ENCODE results near the gene HTR4.

DNA sequence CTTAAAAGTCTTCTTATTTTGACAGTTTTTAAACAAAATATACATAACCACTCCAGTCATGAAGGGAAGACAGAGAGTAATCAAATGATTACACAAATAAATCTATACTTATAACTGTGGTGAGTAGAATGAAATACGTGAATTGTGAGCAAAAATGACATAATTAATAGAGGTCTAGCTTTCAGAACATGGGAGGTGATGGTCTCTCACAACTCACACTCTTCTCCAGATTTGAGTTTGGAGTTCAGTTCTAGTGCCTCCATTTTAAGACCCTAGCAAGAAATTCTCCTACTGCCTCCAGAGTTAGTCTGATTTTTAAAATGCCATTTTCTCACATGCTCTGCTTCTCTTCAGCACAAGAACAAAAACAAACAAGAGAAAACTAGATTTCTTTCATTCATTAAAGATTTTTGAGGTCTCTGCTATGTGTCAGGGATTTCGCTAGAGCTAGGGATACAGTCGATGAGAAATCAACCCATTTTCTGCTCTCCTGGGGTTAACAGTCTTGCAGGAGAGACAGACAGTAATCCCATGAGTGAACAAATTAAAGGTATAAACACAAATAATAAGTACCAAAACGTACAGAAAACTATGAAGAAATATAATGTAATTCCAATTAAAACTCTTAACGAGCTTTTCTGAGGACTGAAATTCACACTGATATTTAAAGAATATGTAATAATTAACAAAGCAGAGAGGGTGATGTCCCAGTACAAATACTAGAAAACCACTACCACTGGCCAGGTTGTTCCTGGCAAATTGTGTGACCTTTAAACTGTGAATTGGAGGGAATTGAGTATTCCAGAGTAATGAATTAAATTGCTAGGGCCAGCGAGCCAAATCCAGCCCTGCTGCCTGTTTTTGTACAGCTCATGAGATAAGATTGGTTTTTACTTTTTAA is 27.1 kb upstream of the HTR4 start:
- TF ChIP-seq POLR2A (IDR thresholded peaks at IDR 0.05) = no peak
- TF ChIP-seq, protein P1, sequence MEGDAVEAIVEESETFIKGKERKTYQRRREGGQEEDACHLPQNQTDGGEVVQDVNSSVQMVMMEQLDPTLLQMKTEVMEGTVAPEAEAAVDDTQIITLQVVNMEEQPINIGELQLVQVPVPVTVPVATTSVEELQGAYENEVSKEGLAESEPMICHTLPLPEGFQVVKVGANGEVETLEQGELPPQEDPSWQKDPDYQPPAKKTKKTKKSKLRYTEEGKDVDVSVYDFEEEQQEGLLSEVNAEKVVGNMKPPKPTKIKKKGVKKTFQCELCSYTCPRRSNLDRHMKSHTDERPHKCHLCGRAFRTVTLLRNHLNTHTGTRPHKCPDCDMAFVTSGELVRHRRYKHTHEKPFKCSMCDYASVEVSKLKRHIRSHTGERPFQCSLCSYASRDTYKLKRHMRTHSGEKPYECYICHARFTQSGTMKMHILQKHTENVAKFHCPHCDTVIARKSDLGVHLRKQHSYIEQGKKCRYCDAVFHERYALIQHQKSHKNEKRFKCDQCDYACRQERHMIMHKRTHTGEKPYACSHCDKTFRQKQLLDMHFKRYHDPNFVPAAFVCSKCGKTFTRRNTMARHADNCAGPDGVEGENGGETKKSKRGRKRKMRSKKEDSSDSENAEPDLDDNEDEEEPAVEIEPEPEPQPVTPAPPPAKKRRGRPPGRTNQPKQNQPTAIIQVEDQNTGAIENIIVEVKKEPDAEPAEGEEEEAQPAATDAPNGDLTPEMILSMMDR (IDR thresholded peaks at IDR 0.05) = no peak
